ENCODE results near the gene TCF3.

DNA sequence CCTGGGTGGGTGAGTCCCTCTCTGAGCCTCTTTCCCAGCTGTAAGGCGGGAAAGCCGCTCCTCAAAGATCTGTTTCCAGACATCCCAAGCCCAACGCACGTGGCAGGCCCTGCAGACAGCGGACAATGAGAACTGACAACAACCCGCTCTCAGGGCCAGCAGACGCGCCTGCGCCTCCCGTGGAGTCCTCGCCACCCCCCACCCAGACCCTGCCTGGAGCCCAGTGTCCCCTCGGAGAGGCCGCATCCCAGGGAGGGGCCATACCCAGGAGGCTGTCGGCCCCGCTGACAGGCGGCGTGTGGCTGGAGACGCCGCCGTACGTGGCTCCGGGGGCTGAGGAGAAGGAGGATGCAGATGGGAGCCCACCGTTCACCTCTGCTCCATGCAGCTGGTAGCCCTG is 30.8 kb downstream of the TCF3 start:
- TF ChIP-seq CTCF (IDR thresholded peaks at IDR 0.05) (no peak), POLR2A (IDR thresholded peaks at IDR 0.05) (no peak)

Measured in adrenal gland (tissue), 5 donors.